Neural cell (in vitro differentiated cells): ENCODE measurements around the gene KCNQ1OT1. TPM values are rescaled to one million over a fixed set of nuclear protein-coding genes. Genes with fewer than 3 reads are reported as not detected.

Experiments used
- H2AFZ ChIP-seq: fragments of 200-600, 300-800 bp; sonication (generic), shearing (Covaris generic); 2 replicates; pipeline ENCODE4 v1.6.0; 2014; ENCODE audit warnings: low read depth, mild to moderate bottlenecking, antibody characterized with exemption, low read length, moderate library complexity
- H3F3A ChIP-seq: fragments of 200-600 bp; shearing (Covaris generic); 2 replicates; pipeline ENCODE4 v1.6.1; 2016; ENCODE audit warnings: mild to moderate bottlenecking, moderate library complexity, mixed read lengths, antibody characterized with exemption, low read length; ENCODE audit not compliant: insufficient read depth, poor library complexity, severe bottlenecking
- H3K27ac ChIP-seq: fragments of 200-600, 300-800 bp; sonication (generic), shearing (Covaris generic); 2 replicates; pipeline ENCODE4 v1.5.1; 2014; ENCODE audit warnings: mild to moderate bottlenecking, low read length, moderate library complexity
- H3K27me3 ChIP-seq: fragments of 300-800, 200-600 bp; sonication (generic), shearing (Covaris generic); 2 replicates; pipeline ENCODE4 v1.6.0; 2014; ENCODE audit warnings: mild to moderate bottlenecking, low read depth, low read length, moderate library complexity; ENCODE audit not compliant: insufficient read depth
- H3K36me3 ChIP-seq: fragments of 300-800, 200-600 bp; sonication (generic), shearing (Covaris generic); 2 replicates; pipeline ENCODE4 v1.5.1; 2014; ENCODE audit warnings: mild to moderate bottlenecking, antibody characterized with exemption, low read length, moderate library complexity; ENCODE audit not compliant: insufficient read depth
- H3K4me2 ChIP-seq: fragments of 300-800, 200-600 bp; sonication (generic), shearing (Covaris generic); 2 replicates; pipeline ENCODE4 v1.6.0; 2014; ENCODE audit warnings: mild to moderate bottlenecking, low read length
- H3K4me3 ChIP-seq: fragments of 300-800, 200-600 bp; sonication (generic), shearing (Covaris generic); 2 replicates; pipeline ENCODE4 v1.5.1; 2014; ENCODE audit warnings: mild to moderate bottlenecking, low read length, moderate library complexity
- H3K79me2 ChIP-seq: fragments of 200-600 bp; shearing (Covaris generic); replicated peaks from 2 replicates; pipeline ENCODE4 v1.6.0; 2014; ENCODE audit warnings: mild to moderate bottlenecking, low read length, moderate library complexity; ENCODE audit not compliant: insufficient read depth
- H3K9ac ChIP-seq: fragments of 300-800, 200-600 bp; sonication (generic), shearing (Covaris generic); 2 replicates; pipeline ENCODE4 v1.6.1; 2016; ENCODE audit warnings: mild to moderate bottlenecking, low read length, mixed read lengths
- H3K9me2 ChIP-seq: fragments of 200-600 bp; shearing (Covaris generic); 2 replicates; pipeline ENCODE4 v1.6.1; 2016; ENCODE audit warnings: mild to moderate bottlenecking, low read length, mixed read lengths; ENCODE audit not compliant: insufficient read depth
- H3K9me3 ChIP-seq: fragments of 200-600, 300-800 bp; sonication (generic), shearing (Covaris generic); 2 replicates; pipeline ENCODE4 v1.6.1; 2016; ENCODE audit warnings: mild to moderate bottlenecking, mixed run types, low read length, moderate library complexity, mixed read lengths
- H4K20me1 ChIP-seq: fragments of 200-600 bp; shearing (Covaris generic); 2 replicates; pipeline ENCODE4 v1.6.1; 2016; ENCODE audit warnings: mild to moderate bottlenecking, mixed run types; ENCODE audit not compliant: insufficient read depth
- EP300 ChIP-seq: fragments of 450-650 bp; conservative IDR thresholded peaks from 2 replicates; pipeline ENCODE4 v1.6.1; 2014; ENCODE audit warnings: antibody characterized with exemption, mild to moderate bottlenecking, moderate library complexity; ENCODE audit not compliant: poor library complexity, severe bottlenecking
- EZH2 ChIP-seq: fragments of 200-600, 300-800 bp; shearing (Covaris generic), sonication (generic); IDR thresholded peaks from 2 replicates; pipeline ENCODE4 v1.6.1; 2014; ENCODE audit warnings: antibody characterized with exemption, low read length, borderline replicate concordance, mild to moderate bottlenecking; ENCODE audit not compliant: insufficient read depth, poor library complexity, severe bottlenecking
- MXI1 ChIP-seq: fragments of 450-650 bp; conservative IDR thresholded peaks from 2 replicates; pipeline ENCODE4 v1.6.1; 2014; ENCODE audit warnings: antibody characterized with exemption, mild to moderate bottlenecking; ENCODE audit not compliant: poor library complexity, severe bottlenecking
- POLR2AphosphoS5 ChIP-seq: IDR thresholded peaks from 2 replicates; pipeline ENCODE4 v1.6.1; 2012
- RAD21 ChIP-seq: fragments of 450-650 bp; conservative IDR thresholded peaks from 2 replicates; pipeline ENCODE4 v1.6.1; 2014; ENCODE audit warnings: antibody characterized with exemption, mild to moderate bottlenecking, moderate library complexity
- SMC3 ChIP-seq: fragments of 450-650 bp; conservative IDR thresholded peaks from 2 replicates; pipeline ENCODE4 v1.6.1; 2014; ENCODE audit warnings: antibody characterized with exemption, mild to moderate bottlenecking, moderate library complexity; ENCODE audit not compliant: poor library complexity
- TAF1 ChIP-seq: IDR thresholded peaks from 2 replicates; pipeline ENCODE4 v1.6.1; 2012; ENCODE audit warnings: low read depth
- polyA plus RNA-seq: library from polyadenylated mRNA; depleted of rRNA; stranded (reverse); fragments of >200 nt; gene quantifications from 2 replicates; pipeline ENCODE4 v1.2.3, GENCODE V29; 2014
- TF ChIP-seq, protein P1 (sequence below): IDR thresholded peaks from 2 replicates; pipeline ENCODE4 v1.6.1; 2012; ENCODE audit warnings: borderline replicate concordance
- TF ChIP-seq, protein P2 (sequence below): fragments of 450-650 bp; IDR thresholded peaks from 2 replicates; pipeline ENCODE4 v1.5.1; 2014; ENCODE audit warnings: antibody characterized with exemption, mild to moderate bottlenecking, moderate library complexity; ENCODE audit not compliant: poor library complexity, severe bottlenecking

Gene KCNQ1OT1
- polyA plus RNA-seq, 1 donor from 2014 or later = 0.12 TPM

DNA sequence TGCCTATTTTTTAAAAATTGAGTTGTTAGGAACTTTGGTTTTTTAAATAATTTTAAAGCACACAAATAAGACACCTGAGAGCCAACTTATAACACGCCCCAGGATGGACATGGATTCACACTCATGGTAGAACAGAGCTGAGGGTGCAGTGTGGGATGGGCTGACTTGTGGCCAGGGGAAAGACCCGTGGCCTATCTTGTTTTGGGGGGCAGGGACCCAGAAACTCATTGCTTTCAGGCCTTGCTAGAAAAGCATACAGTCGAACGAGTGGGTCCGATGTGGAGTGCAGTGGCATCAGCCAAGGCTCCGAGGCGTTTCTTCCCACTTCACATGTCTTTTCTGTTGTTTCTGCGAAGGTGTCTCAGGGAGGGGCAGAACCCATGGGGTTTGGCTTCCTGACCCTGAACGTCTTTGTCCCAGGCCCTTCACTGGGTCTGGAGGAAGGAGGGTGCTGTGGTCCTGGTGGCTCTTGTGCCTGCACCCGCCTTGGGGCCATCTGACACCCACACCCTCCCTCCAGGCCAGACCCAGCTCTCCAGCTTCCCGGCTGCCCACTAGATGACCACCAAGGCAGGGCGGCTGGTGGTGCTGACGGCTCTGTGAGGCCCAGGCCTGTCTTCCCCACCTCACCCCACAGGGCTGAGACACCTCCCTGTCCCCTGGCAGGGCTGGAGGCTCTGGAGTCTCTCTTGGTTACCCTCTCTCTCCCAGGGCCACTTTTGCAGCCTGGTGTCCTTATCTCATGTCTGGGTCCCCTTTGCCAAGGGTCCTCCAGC is 134.2 kb downstream of the KCNQ1OT1 start:
- H3K9me2 ChIP-seq = no peaks in the 10 kb centered on the region
- H4K20me1 ChIP-seq = no peaks in the 10 kb centered on the region
- no peak overlapping the region for H3K27ac ChIP-seq
- H3K27me3 ChIP-seq = no peaks in the 10 kb centered on the region
- no peak overlapping the region for H3K9ac ChIP-seq
- H3K79me2 ChIP-seq = no peaks in the 10 kb centered on the region
- H3F3A ChIP-seq = no peaks in the 10 kb centered on the region
- H2AFZ ChIP-seq = no peak overlapping the region
- H3K4me3 ChIP-seq = no peak overlapping the region
- H3K36me3 ChIP-seq = no peaks in the 10 kb centered on the region
- no peaks in the 10 kb centered on the region for H3K9me3 ChIP-seq
- H3K4me2 ChIP-seq = no peak overlapping the region
- TF ChIP-seq RAD21 (no peak), EP300 (no peak), MXI1 (no peak), SMC3 (no peak), POLR2AphosphoS5 (no peak), TAF1 (no peak), EZH2 (no peak)
- TF ChIP-seq, protein P1, sequence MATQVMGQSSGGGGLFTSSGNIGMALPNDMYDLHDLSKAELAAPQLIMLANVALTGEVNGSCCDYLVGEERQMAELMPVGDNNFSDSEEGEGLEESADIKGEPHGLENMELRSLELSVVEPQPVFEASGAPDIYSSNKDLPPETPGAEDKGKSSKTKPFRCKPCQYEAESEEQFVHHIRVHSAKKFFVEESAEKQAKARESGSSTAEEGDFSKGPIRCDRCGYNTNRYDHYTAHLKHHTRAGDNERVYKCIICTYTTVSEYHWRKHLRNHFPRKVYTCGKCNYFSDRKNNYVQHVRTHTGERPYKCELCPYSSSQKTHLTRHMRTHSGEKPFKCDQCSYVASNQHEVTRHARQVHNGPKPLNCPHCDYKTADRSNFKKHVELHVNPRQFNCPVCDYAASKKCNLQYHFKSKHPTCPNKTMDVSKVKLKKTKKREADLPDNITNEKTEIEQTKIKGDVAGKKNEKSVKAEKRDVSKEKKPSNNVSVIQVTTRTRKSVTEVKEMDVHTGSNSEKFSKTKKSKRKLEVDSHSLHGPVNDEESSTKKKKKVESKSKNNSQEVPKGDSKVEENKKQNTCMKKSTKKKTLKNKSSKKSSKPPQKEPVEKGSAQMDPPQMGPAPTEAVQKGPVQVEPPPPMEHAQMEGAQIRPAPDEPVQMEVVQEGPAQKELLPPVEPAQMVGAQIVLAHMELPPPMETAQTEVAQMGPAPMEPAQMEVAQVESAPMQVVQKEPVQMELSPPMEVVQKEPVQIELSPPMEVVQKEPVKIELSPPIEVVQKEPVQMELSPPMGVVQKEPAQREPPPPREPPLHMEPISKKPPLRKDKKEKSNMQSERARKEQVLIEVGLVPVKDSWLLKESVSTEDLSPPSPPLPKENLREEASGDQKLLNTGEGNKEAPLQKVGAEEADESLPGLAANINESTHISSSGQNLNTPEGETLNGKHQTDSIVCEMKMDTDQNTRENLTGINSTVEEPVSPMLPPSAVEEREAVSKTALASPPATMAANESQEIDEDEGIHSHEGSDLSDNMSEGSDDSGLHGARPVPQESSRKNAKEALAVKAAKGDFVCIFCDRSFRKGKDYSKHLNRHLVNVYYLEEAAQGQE = no peak
- TF ChIP-seq, protein P2, sequence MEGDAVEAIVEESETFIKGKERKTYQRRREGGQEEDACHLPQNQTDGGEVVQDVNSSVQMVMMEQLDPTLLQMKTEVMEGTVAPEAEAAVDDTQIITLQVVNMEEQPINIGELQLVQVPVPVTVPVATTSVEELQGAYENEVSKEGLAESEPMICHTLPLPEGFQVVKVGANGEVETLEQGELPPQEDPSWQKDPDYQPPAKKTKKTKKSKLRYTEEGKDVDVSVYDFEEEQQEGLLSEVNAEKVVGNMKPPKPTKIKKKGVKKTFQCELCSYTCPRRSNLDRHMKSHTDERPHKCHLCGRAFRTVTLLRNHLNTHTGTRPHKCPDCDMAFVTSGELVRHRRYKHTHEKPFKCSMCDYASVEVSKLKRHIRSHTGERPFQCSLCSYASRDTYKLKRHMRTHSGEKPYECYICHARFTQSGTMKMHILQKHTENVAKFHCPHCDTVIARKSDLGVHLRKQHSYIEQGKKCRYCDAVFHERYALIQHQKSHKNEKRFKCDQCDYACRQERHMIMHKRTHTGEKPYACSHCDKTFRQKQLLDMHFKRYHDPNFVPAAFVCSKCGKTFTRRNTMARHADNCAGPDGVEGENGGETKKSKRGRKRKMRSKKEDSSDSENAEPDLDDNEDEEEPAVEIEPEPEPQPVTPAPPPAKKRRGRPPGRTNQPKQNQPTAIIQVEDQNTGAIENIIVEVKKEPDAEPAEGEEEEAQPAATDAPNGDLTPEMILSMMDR = no peak

DNA sequence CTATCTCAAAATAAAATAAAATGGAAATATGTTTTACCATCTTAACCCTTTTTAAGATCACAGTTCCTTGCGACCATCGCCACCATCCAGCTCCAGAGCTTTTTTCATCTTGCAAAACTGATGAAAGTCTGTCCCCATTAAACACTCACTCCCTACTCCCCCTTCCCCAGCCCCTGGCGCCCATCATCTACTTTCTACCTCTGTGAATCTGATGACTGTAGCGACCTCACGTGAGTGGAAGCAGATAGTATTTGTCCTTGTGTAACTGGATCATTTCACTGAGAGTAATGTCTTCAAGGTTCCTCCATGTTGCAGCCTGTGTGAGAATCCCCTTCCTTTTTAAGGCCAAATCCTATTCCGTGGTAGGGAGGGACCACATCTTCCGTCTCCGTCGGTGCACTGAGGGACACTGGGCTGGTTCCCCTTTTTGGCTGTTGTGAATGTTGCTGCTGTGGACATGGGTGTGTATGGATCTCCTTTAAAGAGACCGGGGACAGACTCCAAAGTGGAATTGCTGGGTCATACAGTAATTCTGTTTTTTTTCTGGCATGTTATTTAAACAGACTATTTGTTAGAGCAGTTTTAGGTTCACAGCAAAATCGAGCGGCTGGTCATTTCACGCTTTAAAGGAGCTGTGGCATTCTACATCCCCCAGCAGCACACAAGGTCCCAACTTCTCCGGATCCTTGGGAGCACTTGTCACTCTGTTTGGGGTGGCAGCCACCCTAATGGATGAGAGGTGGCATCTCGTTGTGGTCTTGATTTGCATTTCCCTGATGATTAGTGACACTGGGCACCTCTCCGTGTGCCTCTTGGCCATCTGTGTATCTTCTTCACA is 135.0 kb downstream of the KCNQ1OT1 start:
- no peak for TF ChIP-seq TAF1
- no peak for TF ChIP-seq SMC3
- TF ChIP-seq, protein P2 = no peak
- no peak for TF ChIP-seq EZH2
- no peak for TF ChIP-seq RAD21
- TF ChIP-seq MXI1 = no peak
- TF ChIP-seq, protein P1 = no peak
- no peak for TF ChIP-seq EP300
- TF ChIP-seq POLR2AphosphoS5 = no peak
- Histone ChIP-seq H2AFZ (no peak overlapping the region), H3K4me3 (no peak overlapping the region), H3K36me3 (no peaks in the 10 kb centered on the region), H3K9me3 (no peaks in the 10 kb centered on the region), H3K27me3 (no peaks in the 10 kb centered on the region), H3K79me2 (no peaks in the 10 kb centered on the region), H3K27ac (no peak overlapping the region), H3K9ac (no peak overlapping the region), H3K4me2 (no peak overlapping the region), H3K9me2 (no peaks in the 10 kb centered on the region), H3F3A (no peaks in the 10 kb centered on the region), H4K20me1 (no peaks in the 10 kb centered on the region)
